ENCODE data around the gene INF2.

INF2 gene

DNA sequence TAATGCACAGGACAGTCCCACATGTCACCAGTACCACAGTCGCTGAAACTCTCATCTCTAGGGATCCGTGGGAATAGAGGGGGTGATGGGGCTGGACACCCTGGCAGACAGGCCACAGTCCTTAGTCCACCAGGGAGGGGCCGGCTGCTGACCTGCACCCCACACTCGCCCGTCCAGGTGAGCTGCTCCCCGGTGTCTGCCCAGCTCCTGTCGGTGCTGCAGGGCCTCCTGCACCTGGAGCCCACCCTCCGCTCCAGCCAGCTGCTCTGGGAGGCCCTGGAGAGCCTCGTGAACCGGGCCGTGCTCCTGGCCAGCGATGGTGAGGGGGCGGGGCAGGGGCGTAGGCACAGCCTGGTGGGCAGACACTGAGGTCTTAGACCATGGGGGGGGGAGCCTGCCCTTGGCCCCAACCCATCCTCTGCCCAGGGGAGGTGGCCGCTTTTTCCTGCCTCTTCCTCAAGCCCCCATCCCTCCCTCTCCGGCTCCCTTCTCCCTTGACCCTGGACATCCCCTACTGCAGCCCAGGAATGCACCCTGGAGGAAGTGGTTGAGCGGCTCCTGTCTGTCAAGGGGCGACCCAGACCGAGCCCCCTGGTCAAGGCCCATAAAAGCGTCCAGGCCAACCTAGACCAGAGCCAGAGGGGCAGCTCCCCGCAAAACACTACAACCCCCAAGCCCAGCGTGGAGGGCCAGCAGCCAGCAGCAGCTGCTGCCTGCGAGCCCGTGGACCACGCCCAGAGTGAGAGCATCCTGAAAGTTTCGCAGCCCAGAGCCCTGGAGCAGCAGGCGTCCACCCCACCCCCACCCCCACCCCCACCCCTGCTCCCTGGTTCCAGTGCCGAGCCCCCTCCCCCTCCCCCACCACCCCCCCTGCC, 17.6 kb downstream of the INF2 start:
- no peak for DNase-seq

DNA sequence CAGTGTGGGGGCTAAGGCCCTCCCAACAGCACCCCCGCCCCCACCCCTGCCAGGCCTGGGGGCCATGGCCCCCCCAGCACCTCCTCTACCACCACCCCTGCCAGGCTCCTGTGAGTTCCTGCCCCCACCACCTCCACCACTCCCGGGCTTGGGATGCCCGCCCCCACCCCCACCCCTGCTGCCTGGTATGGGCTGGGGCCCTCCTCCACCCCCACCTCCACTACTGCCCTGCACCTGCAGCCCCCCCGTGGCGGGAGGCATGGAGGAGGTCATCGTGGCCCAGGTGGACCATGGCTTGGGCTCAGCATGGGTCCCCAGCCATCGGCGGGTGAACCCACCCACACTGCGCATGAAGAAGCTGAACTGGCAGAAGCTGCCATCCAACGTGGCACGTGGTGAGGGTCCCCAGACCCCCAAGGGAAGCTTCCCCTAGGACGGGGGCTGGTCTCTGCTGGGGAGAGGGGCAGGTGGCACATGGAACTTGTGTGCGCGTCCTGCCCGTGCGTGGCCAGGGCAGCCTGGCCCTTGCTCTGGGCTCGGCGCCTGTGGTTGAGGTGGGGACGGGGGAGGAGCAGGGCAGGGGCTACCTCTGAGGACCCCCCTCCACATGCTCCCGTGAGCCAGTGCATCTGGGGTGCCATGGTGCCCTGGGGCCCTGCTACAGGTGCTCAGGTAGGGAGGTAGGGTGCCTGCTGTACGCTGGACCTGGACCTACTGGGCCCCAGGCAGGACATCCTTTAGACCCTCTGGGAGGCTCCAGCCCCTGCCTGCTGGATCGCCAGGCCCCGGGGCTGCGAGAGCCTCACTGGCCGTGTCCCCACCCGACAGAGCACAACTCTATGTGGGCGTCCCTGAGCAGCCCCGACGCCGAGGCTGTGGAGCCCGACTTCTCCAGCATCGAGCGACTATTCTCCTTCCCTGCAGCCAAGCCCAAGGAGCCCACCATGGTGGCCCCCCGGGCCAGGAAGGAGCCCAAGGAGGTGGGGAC, 18.5 kb downstream of the INF2 start:
- DNase-seq, result no peak

DNA sequence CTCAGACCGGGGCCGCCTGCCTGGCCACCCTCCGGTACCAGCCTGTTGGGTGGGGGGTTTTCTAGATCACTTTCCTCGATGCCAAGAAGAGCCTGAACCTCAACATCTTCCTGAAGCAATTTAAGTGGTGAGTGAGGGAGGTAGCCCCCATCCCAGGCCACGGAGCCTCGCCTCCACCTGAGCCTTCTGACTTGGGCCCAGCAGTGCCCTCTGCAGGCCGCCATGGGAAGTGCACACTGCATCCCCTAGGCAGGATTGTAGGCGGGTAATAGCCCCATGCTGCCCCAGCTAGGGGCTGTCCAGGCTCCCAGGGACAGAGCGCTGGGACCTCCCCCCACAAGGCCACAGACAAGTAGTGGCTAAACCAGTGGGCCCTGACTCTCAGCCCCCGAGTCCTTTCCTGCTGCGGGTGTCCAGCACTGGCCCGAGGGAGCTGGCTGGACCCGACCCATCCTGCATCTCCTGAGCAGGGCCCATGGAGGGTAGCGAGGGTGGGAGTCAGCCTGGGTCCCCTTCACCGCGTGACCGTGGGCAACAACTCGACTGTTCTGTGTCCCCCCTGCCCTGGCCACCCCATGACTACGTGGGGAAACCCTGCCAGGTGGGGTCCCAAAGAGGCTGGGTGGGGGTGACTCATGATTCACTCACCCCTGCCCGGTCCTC, 19.3 kb downstream of the INF2 start:
- peak; percentile 72 for DNase-seq

DNA sequence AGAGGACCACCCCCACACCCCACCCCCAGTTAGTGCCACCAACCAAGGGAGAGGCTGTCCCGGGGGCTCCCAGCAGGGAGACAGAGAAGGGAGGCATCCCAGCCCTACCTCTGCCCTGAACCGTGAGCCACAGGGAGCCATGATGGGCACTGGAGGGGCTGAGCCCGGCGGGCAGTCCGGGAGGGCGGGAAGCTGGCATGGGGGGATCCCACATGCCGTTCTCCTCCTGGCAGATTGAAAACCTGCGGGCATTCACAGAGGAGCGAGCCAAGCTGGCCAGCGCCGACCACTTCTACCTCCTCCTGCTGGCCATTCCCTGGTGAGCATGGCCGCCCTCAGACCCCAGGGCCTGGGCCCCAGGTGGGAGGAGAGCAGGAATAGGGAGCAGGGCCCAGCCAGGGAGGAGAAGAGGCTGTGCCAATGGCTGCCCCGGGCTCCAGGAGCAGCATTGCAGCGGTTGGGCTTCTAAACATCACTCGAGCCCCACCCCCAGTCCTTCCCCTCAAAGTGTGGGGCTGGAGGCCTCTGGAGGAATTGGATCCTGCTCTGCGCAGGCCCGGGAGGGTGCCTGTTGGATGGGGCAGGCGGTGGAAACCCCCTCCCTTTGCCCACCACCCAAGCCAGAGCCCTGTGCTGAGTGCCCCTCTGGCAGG, 20.1 kb downstream of the INF2 start:
- DNase-seq, result no peak

DNA sequence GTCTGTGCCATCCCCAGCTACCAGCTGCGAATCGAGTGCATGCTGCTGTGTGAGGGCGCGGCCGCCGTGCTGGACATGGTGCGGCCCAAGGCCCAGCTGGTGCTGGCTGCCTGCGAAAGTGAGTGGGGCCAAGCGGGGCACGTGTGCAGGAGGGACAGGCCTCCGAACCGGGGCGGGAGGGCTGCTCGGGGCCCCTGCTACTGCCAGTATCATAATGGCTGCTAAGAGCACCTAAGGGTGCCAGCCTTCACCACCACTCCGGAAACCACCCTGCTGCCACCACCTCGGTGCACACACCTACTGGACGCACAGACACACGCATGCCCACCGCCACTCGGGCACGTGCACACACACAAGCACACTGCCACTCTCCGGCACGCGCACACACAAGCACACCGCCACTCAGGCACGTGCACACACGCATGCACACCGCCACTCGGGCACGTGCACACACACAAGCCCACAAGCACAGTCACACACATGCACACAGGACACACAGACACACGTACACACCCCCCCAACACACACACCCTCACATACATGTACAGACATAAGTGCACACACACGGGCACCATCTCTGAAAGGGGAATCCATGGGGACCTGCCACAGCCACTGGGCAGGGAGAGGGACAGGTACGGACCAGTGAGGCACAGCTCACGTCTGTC, 20.8 kb downstream of the INF2 start:
- no peak for DNase-seq

DNA sequence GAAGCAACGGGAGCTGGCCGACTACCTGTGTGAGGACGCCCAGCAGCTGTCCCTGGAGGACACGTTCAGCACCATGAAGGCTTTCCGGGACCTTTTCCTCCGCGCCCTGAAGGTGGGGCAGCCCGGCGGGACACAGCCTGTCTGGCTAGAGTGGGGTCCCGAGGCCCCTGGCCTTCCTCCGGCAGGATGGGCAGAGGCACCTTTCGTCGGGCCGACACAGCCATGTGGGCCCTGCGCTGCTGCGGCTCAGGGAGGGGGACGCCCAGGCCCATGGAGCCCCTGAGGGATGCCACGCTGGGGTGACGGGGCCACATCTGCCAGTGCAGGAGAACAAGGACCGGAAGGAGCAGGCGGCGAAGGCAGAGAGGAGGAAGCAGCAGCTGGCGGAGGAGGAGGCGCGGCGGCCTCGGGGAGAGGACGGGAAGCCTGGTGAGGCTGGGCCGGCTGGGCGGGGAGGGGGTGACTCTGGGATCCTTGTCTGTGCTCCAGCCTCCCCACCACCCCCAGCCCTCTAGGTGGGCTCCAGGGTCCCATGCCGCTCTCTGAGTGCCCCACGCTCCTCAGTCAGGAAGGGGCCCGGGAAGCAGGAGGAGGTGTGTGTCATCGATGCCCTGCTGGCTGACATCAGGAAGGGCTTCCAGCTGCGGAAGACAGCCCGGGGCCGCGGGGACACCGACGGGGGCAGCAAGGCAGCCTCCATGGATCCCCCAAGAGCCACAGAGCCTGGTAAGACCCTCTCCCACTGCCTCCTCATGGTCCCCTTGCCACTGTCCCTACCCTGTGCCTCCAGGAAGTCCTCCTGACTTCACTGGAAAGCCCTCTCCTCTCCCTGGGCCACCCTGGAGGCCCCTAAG, 23.7 kb downstream of the INF2 start:
- no peak for DNase-seq

DNA sequence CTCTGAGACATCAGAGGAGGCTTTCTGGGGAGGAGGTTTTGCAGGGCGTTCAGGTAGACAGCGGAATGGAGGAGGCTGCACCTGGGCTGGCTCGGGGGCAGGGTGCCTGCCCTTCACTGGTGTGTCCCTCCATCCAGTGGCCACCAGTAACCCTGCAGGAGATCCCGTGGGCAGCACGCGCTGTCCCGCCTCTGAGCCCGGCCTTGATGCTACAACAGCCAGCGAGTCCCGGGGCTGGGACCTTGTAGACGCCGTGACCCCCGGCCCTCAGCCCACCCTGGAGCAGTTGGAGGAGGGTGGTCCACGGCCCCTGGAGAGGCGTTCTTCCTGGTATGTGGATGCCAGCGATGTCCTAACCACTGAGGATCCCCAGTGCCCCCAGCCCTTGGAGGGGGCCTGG, 24.6 kb downstream of the INF2 start:
- no peak for DNase-seq

DNA sequence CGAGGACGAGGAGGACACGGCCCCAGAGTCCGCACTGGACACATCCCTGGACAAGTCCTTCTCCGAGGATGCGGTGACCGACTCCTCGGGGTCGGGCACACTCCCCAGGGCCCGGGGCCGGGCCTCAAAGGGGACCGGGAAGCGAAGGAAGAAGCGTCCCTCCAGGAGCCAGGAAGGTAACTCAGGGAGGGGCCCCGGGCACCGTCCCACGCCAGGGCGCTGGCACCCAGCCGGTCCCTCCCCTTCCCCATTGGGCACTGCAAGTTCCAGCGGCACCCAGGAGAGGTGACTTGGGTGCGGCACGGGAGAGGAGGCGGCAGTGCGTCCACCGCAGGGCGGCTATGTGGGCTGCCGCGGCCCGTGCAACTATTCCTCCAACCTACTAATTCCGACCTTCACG, 25.3 kb downstream of the INF2 start:
- DNase-seq, result no peak

DNA sequence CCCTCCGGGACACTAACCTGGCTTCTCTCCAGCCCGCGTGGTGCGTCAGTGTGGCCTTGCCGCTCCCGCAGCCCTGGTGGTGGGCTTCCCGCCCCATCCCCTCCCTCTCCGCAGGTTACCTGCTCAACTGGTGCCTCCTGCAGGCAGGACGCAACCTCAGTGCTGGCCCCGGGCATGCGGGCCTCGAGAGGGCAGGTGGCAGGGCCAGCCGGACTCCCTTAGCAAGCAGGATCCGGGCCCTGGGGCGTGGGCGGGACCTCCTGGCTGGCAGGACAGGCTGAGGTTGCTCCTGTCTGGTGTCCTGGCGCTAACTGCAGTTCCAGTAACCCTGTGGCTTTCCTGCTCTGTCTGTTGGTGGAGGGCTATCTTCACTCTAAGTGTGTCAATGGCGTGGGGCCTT, 26.0 kb downstream of the INF2 start:
- DNase-seq, result no peak

DNA sequence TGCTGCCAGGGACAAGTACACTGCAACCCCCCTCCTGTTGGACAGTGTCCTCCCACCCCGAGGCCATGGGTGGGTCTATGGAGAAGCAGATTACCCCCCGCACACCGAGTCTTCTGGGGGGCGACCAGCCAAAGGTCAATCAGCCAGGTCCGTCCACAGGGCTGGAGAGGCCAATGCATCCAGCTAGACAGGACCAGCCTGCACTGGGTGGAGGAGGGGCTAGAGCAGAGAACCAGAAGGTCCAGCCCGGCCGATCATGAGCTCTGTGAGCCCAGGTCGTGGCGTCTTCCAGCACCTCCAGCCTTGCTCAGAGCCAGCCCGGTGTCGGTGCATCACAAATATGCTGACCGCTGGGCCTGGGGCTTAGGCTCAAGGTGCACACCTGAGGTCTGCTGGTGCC, 26.5 kb downstream of the INF2 start:
- DNase-seq, result no peak

DNA sequence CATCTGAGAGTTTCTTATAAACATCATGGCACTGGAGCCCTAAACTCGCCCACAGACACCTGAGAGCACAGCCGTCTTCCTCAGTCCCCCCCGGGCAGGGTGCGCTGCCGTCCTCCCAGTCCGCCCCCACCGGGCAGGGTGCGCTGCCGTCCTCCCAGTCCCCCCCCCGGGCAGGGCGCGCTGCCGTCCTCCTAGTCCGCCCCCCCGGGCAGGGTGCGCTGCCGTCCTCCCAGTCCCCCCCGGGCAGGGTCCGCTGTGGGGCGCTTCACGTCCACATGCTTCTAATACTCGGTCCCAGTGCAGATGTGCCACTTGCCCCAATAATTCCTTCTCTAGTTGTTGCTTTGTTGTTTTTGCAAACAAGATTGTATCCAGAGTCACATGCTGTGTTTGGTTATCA, 27.7 kb downstream of the INF2 start:
- DNase-seq, result no peak

DNA sequence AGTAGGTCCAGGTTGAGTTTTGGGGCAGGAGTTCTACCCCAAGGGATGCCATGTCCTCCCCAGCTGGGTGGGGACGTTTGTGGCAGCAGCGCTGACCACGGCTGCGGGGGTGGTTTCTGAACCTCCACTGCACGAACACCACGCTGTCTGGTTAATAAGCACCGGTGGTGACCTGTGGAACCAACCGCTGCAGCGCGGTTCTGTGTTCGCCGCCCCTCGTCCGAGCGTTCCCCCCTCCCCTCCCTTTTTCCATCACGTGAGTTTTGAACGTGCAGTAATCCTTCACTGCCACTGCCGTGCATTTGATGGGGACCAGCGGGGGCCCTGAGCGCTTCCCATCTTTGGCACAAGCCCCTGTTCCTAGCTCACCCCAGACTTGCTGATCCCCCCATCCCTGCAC, 28.2 kb downstream of the INF2 start:
- DNase-seq, result no peak

DNA sequence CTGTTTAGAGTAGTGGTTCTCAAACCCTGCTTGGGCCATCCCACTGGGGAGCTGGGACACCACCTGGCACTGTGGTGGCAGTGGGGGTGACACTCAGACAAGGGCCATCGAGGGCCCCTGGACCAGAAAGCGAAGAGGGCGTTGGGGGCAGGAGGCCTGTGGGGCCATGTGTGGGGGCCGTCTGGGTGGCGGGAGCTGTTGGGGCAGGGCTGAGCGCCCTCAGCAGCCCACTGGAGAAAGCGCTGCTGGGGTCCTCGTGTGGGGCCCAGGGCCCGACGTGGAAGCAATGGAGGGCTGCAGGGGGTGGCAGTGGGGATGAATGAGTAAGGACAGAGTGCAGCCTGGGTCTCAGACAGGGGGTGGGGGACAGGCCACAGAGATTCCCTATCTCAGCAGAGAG, 28.7 kb downstream of the INF2 start:
- DNase-seq, result no peak

DNA sequence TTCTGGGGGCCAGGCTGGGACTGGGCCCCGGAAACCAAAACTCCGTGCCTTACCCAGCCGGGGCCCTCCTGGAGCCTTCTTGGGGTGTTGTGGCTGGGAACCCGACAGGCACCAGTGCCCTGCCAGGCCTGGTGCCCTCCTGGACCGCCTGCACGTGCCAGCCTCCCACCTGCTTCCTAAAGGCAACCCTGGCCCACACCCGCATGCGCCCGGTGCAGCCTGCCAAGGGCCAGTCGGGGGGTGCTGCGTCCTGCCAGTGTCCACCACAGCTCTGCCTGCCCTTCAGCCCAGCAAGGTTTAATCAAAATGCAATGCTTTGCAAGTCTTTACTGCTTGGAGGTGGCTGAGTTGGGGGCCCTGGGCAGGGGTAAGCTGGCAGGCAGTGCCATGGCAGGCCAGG, 29.5 kb downstream of the INF2 start:
- DNase-seq, result no peak

DNA sequence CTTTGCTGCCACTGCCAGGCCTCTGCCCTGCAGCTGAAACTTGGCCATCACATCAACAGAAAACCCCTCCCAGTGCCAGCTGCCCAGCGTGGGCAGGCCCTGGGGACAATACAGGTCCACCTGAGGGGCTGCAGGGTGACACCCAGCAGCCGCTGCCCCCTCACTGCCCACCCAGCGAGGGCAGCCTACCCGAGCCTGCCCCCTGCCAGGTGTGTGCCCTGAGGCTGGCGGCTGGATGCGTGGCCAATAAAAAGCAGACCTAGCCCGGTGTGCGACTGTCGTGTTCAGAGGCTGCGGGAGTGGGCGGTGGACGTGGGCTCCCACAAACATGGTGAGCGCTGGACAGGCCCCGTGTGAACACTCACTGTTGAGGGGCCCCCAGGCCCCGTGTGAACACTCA, 29.9 kb downstream of the INF2 start:
- DNase-seq, result no peak

DNA sequence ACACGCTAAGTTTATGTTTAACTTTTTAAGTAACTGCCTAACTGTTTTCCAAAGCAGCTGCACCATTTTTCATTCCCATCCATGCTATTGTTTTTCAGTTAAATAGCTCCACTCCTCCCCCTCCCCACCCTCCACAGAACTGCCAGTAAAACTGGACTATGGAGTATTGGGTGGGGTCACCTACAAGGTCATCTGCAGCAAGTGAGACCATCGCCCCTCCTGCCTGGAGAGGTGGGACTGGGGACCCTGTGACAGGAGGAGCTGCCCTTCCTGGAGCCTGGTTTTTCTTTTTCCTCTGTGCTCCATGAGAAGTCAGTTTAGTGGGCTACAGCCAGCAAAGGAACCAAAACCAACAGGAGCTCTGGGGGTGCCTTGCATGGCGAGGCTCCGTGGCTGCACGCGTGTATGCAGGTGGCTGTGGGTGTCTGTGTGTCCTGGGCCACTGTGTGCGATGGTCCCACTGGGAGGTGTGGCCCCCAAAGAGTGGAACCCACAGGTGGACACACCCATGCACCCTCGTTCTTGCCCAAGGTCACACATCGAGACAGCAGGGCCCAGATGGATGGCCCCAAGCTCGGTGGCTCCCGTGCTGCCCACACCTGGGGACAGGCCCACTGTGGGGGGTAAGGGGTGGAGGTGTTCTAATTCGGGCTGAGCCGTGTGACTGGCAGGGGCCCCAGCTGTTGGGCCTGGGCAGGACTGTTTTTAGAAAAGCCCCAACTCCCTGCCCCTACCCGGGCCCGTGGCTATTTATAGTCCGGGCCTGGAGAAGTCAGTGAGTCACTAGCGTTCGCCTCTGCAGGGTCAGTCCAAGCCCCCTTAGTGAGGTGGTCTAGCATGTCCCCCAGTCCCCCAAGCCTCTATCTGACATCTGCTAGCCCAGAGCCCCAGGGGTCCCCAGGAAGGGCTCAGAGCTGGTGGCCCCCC, 32.4 kb downstream of the INF2 start:
- DNase-seq, result no peak

DNA sequence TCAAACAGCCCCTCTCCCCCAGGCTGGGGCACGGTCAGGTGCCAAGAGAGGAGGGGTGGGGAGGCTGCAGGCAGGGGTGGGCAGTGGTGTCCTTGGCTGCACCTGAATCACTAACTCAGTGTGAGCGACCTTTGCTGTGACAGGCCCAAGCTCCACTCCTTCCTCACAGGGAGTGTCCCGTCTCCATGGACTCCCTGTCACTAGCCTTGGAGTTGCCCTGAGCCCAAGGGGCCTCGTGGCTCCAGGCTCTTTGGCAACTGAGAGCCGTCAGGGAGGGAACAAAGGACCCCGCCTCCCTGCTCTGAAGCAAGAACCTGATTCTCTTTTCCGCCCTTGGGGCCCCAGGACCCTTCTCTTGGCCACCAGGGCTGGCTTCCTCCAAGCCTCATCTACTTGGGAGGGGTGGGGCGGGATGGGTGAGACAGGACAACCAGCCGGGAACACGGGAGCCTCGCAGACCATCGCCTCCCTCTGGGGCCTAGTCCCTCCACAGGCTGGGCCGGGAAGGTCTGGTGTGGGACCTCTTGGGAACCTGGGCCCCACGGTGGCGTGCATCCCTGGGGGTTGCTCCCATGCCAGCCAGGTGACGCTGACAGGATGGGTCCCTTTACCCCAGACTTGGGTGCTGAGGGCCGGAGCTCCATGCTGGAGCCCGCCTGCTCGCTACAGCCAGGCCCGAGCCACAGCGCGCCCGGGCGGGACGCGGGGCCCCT, 33.7 kb downstream of the INF2 start:
- no peak for DNase-seq

DNA sequence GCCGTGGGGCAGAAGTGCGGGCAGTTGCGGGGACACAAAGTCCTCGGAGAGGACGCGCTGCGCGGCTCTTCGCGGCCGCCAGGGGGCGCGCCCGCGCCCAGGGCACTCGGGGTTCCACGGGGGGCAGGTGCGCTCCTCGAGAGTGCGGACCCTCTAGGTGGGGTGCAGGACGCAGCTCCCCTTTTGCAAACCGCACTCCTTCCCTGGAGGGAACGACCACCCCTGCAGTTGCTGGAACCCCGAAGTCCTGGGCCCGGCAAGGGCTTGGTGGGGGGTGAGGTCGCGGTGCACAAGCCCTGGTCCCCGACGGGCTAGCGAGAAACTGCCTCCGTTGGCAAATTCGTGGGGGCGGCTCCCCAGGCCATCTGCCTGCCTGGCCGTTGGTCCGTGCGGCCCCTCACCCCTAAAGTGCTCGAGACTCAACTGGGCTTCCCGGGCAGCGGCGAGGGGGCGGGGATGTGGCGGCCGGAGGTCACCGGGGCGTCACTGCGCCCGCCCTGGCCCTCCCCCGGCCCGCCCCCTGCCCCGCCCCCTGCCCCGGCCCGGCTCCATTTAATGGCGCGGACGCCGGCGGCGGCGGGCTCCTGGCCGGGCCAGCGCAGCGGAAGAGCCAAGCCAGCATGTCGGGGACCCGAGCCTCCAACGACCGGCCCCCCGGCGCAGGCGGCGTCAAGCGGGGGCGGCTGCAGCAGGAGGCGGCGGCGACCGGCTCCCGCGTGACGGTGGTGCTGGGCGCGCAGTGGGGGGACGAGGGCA, 34.4 kb downstream of the INF2 start, which contains the start of gene ADSS1:
TSS of gene ADSS1 (plus strand) at position 579 of the 756 bp plus-strand sequence. CDS start at position 621, 42 bp downstream.
- peak; percentile 56 for DNase-seq

Measured in stimulated activated CD4-positive, alpha-beta T cell treated with anti-CD3 and anti-CD28 coated beads, Interleukin-12 subunit alpha, Interleukin-12 subunit beta, amount 100 ng/mL, for 4 hours (primary cell).